WERI-Rb-1 (cell line): ENCODE results near the gene PALD1.

Experiments used
- DNase-seq: peaks from one replicate; pipeline ENCODE4 v3.0.0-alpha.2; 2020
- H3K27ac ChIP-seq: fragments of 250-450 bp; sonication (Bioruptor Pico); 2 replicates; pipeline ENCODE4 v1.5.1; 2020; ENCODE audit warnings: mild to moderate bottlenecking, moderate library complexity
- H3K27me3 ChIP-seq: fragments of 250-450 bp; sonication (Bioruptor Pico); 2 replicates; pipeline ENCODE4 v1.5.1; 2021; ENCODE audit warnings: mild to moderate bottlenecking, low read depth, moderate library complexity; ENCODE audit not compliant: insufficient read depth, severe bottlenecking
- H3K36me3 ChIP-seq: fragments of 250-450 bp; sonication (Bioruptor Pico); 2 replicates; pipeline ENCODE4 v1.5.1; 2020; ENCODE audit warnings: mild to moderate bottlenecking, moderate library complexity
- H3K4me3 ChIP-seq: 2 replicates; pipeline ENCODE4 v1.5.1; 2011; ENCODE audit warnings: low read depth, mild to moderate bottlenecking, control low read depth, low read length
- H3K9me3 ChIP-seq: fragments of 250-450 bp; sonication (Bioruptor Pico); 2 replicates; pipeline ENCODE4 v1.5.1; 2021; ENCODE audit warnings: mild to moderate bottlenecking, moderate library complexity; ENCODE audit not compliant: severe bottlenecking
- CTCF ChIP-seq: IDR thresholded peaks from 2 replicates; pipeline ENCODE4 v1.5.1; 2011; ENCODE audit warnings: low read depth, mild to moderate bottlenecking, control low read depth, inconsistent platforms, low read length

Gene PALD1

GRCh38 chr10:70529848-70530247 is 51.3 kb downstream of the PALD1 start:
- no peak for DNase-seq
- H3K36me3 ChIP-seq = no peaks in the 10 kb centered on the region
- no peaks in the 10 kb centered on the region for H3K27me3 ChIP-seq
- no peak overlapping the region for H3K27ac ChIP-seq
- no peak for TF ChIP-seq CTCF
- no peaks in the 10 kb centered on the region for H3K9me3 ChIP-seq
- H3K4me3 ChIP-seq = no peak overlapping the region

GRCh38 chr10:70530315-70530714 is 51.7 kb downstream of the PALD1 start:
- Histone ChIP-seq H3K4me3 (no peak overlapping the region), H3K27ac (no peak overlapping the region), H3K27me3 (no peaks in the 10 kb centered on the region), H3K9me3 (no peaks in the 10 kb centered on the region), H3K36me3 (no peaks in the 10 kb centered on the region)
- no peak for DNase-seq
- TF ChIP-seq CTCF = no peak

- no peak for TF ChIP-seq CTCF
- H3K36me3 ChIP-seq = no peaks in the 10 kb centered on the region
- no peak for DNase-seq
- no peaks in the 10 kb centered on the region for H3K27me3 ChIP-seq
- H3K9me3 ChIP-seq = no peaks in the 10 kb centered on the region
- no peak overlapping the region for H3K4me3 ChIP-seq
- H3K27ac ChIP-seq = no peak overlapping the region
These were observed 54.1 kb downstream of the PALD1 start for GRCh38 chr10:70532554-70533188.

- TF ChIP-seq CTCF = no peak
- H3K36me3 ChIP-seq = no peaks in the 10 kb centered on the region
- H3K9me3 ChIP-seq = no peaks in the 10 kb centered on the region
- no peaks in the 10 kb centered on the region for H3K27me3 ChIP-seq
- no peak overlapping the region for H3K27ac ChIP-seq
- no peak for DNase-seq
- H3K4me3 ChIP-seq = no peak overlapping the region
These were observed 54.6 kb downstream of the PALD1 start for GRCh38 chr10:70533189-70533558.

- no peak for DNase-seq
- Histone ChIP-seq H3K27ac (no peak overlapping the region), H3K4me3 (no peak overlapping the region), H3K9me3 (no peaks in the 10 kb centered on the region), H3K27me3 (no peaks in the 10 kb centered on the region), H3K36me3 (no peaks in the 10 kb centered on the region)
- no peak for TF ChIP-seq CTCF
These were observed 55.7 kb downstream of the PALD1 start for GRCh38 chr10:70534281-70534680.

GRCh38 chr10:70535001-70535400 is 56.4 kb downstream of the PALD1 start:
- H3K9me3 ChIP-seq = no peaks in the 10 kb centered on the region
- no peak overlapping the region for H3K4me3 ChIP-seq
- DNase-seq = no peak
- H3K36me3 ChIP-seq = no peaks in the 10 kb centered on the region
- H3K27me3 ChIP-seq = no peaks in the 10 kb centered on the region
- no peak overlapping the region for H3K27ac ChIP-seq
- TF ChIP-seq CTCF = no peak
